ENCODE data around the gene SLC19A2. TPM values are rescaled to one million over a fixed set of nuclear protein-coding genes. Genes with fewer than 3 reads are reported as not detected.

SLC19A2 gene
- total and polyA plus RNA-seq, 2 of the 13 experiments (the other 11 are each of a cell fraction or from before 2014, with no cell fraction given) = 30.4 to 56.0 TPM

GRCh38 chr1:169485431-169486280 lies at the start of gene SLC19A2 (continued):
- TF ChIP-seq AKNA (CRISPR knock-in tag; IDR thresholded peaks at IDR 0.05; ENCODE audit: borderline replicate concordance) (peak; percentile 42; the same call in 1 of the 2 replicates), REXO4 (CRISPR knock-in tag; IDR thresholded peaks at IDR 0.05; ENCODE audit: borderline replicate concordance) (no peak), MXI1 (IDR thresholded peaks at IDR 0.05; ENCODE audit: borderline replicate concordance, low read depth, low read length) (peak; percentile 98), PRDM4 (CRISPR knock-in tag; IDR thresholded peaks at IDR 0.05; ENCODE audit: borderline replicate concordance) (no peak), ZSCAN25 (CRISPR knock-in tag; IDR thresholded peaks at IDR 0.05) (no peak; the same call in 1 of the 2 replicates), SYNCRIP (IDR thresholded peaks at IDR 0.05; ENCODE audit: insufficient read depth, low read depth, low read length) (no peak), ZNF34 (CRISPR knock-in tag; IDR thresholded peaks at IDR 0.05; ENCODE audit: borderline replicate concordance) (0 out of 2 replicates have a peak, but pooled peaks have one; percentile 51), ZNF557 (CRISPR knock-in tag; IDR thresholded peaks at IDR 0.05) (peak; percentile 62; the same call in 1 of the 2 replicates), ZNF883 (CRISPR knock-in tag; IDR thresholded peaks at IDR 0.05; ENCODE audit: not compliant biosample characterization) (no peak), NCOA1 (CRISPR knock-in tag; IDR thresholded peaks at IDR 0.05) (no peak), THAP9 (CRISPR knock-in tag; IDR thresholded peaks at IDR 0.05; ENCODE audit: borderline replicate concordance) (peak; percentile 58; the same call in 1 of the 2 replicates), ZNF768 (CRISPR knock-in tag; IDR thresholded peaks at IDR 0.05) (peak; percentile 50; the same call in 1 of the 2 replicates), REL (CRISPR knock-in tag; conservative IDR thresholded peaks at IDR 0.05) (no peak), HOXD1 (CRISPR knock-in tag; IDR thresholded peaks at IDR 0.05) (peak; percentile 86; the same call in 1 of the 2 replicates), ZFX (CRISPR knock-in tag; IDR thresholded peaks at IDR 0.05; ENCODE audit: low read depth) (peak; percentile 92), ZNF263 (CRISPR knock-in tag; IDR thresholded peaks at IDR 0.05) (peak; percentile 49; the same call in 1 of the 2 replicates), ZNF136 (CRISPR knock-in tag; IDR thresholded peaks at IDR 0.05; ENCODE audit: low read depth) (no peak), HMGA1 (CRISPR knock-in tag; conservative IDR thresholded peaks at IDR 0.05) (no peak)

Data from HepG2 (cell line).